HEK293 (cell line): ENCODE results near the gene BRPF1.

ENCODE experiments used
- ATF2 ChIP-seq: fragments of 450-650 bp; formaldehyde crosslinking; IDR thresholded peaks from 2 replicates; pipeline ENCODE4 v1.5.1; 2016; ENCODE audit warnings: missing biosample characterization, missing genetic modification characterization, low read depth
- CTCF ChIP-seq: fragments of 450-650 bp; formaldehyde crosslinking; IDR thresholded peaks from 2 replicates; pipeline ENCODE4 v1.5.1; 2016; ENCODE audit warnings: missing biosample characterization, missing genetic modification characterization
- GLI2 ChIP-seq: fragments of 450-650 bp; formaldehyde crosslinking; IDR thresholded peaks from 2 replicates; pipeline ENCODE4; 2017; ENCODE audit warnings: missing biosample characterization, missing genetic modification characterization, low read depth, borderline replicate concordance
- GLIS2 ChIP-seq: fragments of 450-650 bp; formaldehyde crosslinking; IDR thresholded peaks from 2 replicates; pipeline ENCODE4 v1.5.1; 2016; ENCODE audit warnings: missing biosample characterization, missing genetic modification characterization
- HOXA7 ChIP-seq: sonication (generic); formaldehyde crosslinking; IDR thresholded peaks from 2 replicates; pipeline ENCODE4 v1.8.1; 2022; ENCODE audit warnings: missing genetic modification reagents, borderline replicate concordance
- INSM2 ChIP-seq: fragments of 450-650 bp; formaldehyde crosslinking; IDR thresholded peaks from 2 replicates; pipeline ENCODE4 v1.5.1; 2016; ENCODE audit warnings: missing biosample characterization, missing genetic modification characterization
- KLF9 ChIP-seq: fragments of 450-650 bp; formaldehyde crosslinking; IDR thresholded peaks from 2 replicates; pipeline ENCODE4 v1.5.1; 2016; ENCODE audit warnings: missing biosample characterization, missing genetic modification characterization, low read depth
- PRDM4 ChIP-seq: fragments of 450-650 bp; formaldehyde crosslinking; IDR thresholded peaks from 2 replicates; pipeline ENCODE4 v1.5.1; 2017; ENCODE audit warnings: missing biosample characterization, missing genetic modification characterization
- PRDM6 ChIP-seq: fragments of 450-650 bp; formaldehyde crosslinking; IDR thresholded peaks from 2 replicates; pipeline ENCODE4 v1.5.1; 2017; ENCODE audit warnings: missing biosample characterization, missing genetic modification characterization
- SETDB1 ChIP-seq: IDR thresholded peaks from one replicate; pipeline ENCODE4 v1.6.1; 2017; ENCODE audit warnings: mild to moderate bottlenecking, low read length, moderate library complexity, mixed read lengths; ENCODE audit not compliant: insufficient read length
- TSHZ1 ChIP-seq: fragments of 450-650 bp; formaldehyde crosslinking; IDR thresholded peaks from 2 replicates; pipeline ENCODE4 v1.5.1; 2016; ENCODE audit warnings: missing biosample characterization, missing genetic modification characterization, borderline replicate concordance
- WT1 ChIP-seq: fragments of 450-650 bp; formaldehyde crosslinking; IDR thresholded peaks from 2 replicates; pipeline ENCODE4 v1.5.1; 2016; ENCODE audit warnings: missing biosample characterization, missing genetic modification characterization
- YY1 ChIP-seq: fragments of 450-650 bp; formaldehyde crosslinking; IDR thresholded peaks from 2 replicates; pipeline ENCODE4 v1.5.1; 2018; ENCODE audit warnings: missing biosample characterization, missing genetic modification characterization
- ZNF518A ChIP-seq: fragments of 450-650 bp; formaldehyde crosslinking; conservative IDR thresholded peaks from 2 replicates; pipeline ENCODE4 v1.5.1; 2016; ENCODE audit warnings: low read depth, missing biosample characterization, missing genetic modification characterization

GRCh38 chr3:9797196-9797945 lies 65.8 kb downstream of the BRPF1 start:
- TF ChIP-seq WT1 (tag by site-specific recombination) (no peak), HOXA7 (CRISPR knock-in tag) (no peak), CTCF (tag by site-specific recombination) (no peak), GLIS2 (tag by site-specific recombination) (no peak), KLF9 (tag by site-specific recombination) (no peak), TSHZ1 (tag by site-specific recombination) (no peak), GLI2 (no peak), YY1 (tag by site-specific recombination) (no peak), INSM2 (tag by site-specific recombination) (no peak), ATF2 (tag by site-specific recombination) (no peak), PRDM4 (tag by site-specific recombination) (no peak), ZNF518A (tag by site-specific recombination) (no peak), PRDM6 (no peak), SETDB1 (no peak)
